ENCODE results near the gene JADE2.
"Not testable (repeated sequence)": the region's sequence is repeated elsewhere in the genome, so short reads cannot be mapped to it uniquely, and the experiment has no call there.

JADE2 gene

GRCh38 chr5:134524826-134525682, at the start of gene JADE2:
TSS of gene JADE2 (plus strand) at chr5:134525670. CDS start at chr5:134535858, 10,188 bp downstream.
- ATAC-seq: peak; percentile 56 to 59

GRCh38 chr5:134477462-134478245, 47.8 kb upstream of the JADE2 start:
- no peak for ATAC-seq

GRCh38 chr5:134479839-134480238, 45.6 kb upstream of the JADE2 start:
- ATAC-seq: no peak

- ATAC-seq: no peak
Observed at GRCh38 chr5:134489227-134489944, 36.1 kb upstream of the JADE2 start.

GRCh38 chr5:134490255-134490924, 35.1 kb upstream of the JADE2 start:
- no peak for ATAC-seq

- ATAC-seq: no peak
Observed at GRCh38 chr5:134490925-134491271, 34.6 kb upstream of the JADE2 start.

GRCh38 chr5:134491841-134492442, 33.5 kb upstream of the JADE2 start:
- ATAC-seq: no peak

- ATAC-seq: no peak
Observed at GRCh38 chr5:134492568-134492967, 32.9 kb upstream of the JADE2 start.

GRCh38 chr5:134493461-134494055, 31.9 kb upstream of the JADE2 start:
- no peak for ATAC-seq

GRCh38 chr5:134494780-134495179, 30.7 kb upstream of the JADE2 start:
- ATAC-seq: no peak

GRCh38 chr5:134499905-134500304, 25.6 kb upstream of the JADE2 start:
- not testable (repeated sequence) for ATAC-seq

- ATAC-seq: peak in 1 of 2 donors; percentile 28
Observed at GRCh38 chr5:134500699-134501430, 24.6 kb upstream of the JADE2 start.

GRCh38 chr5:134502259-134502658, 23.2 kb upstream of the JADE2 start:
- ATAC-seq: no peak

- ATAC-seq: peak; percentile 89 to 93
Observed at GRCh38 chr5:134503088-134503936, 22.2 kb upstream of the JADE2 start.

- no peak for ATAC-seq
Observed at GRCh38 chr5:134503937-134504437, 21.5 kb upstream of the JADE2 start.

GRCh38 chr5:134504629-134505300, 20.7 kb upstream of the JADE2 start:
- no peak for ATAC-seq

GRCh38 chr5:134506054-134507039, 19.1 kb upstream of the JADE2 start:
- no peak for ATAC-seq

GRCh38 chr5:134507452-134507851, 18.0 kb upstream of the JADE2 start:
- no peak for ATAC-seq
